Glutamatergic neuron (in vitro differentiated cells): Measurements from ENCODE around the gene HOXA9. TPM values are rescaled to one million over a fixed set of nuclear protein-coding genes. Genes with fewer than 3 reads are reported as not detected.
A peak's percentile ranks its signal among the peaks of the same experiment; 100 is the strongest.

Experiments used
- DNase-seq: peaks from one replicate; pipeline ENCODE4 v3.0.0; 2022
- H3K27ac Mint-ChIP-seq: one replicate; pipeline ENCODE4 v1.8.0; 2020; ENCODE audit warnings: mild to moderate bottlenecking, mixed read lengths, inconsistent platforms; ENCODE audit not compliant: unreplicated experiment
- H3K27me3 Mint-ChIP-seq: one replicate; pipeline ENCODE4 v1.8.0; 2020; ENCODE audit warnings: mild to moderate bottlenecking, moderate library complexity, mixed read lengths, inconsistent platforms; ENCODE audit not compliant: unreplicated experiment
- H3K36me3 Mint-ChIP-seq: one replicate; pipeline ENCODE4 v1.8.0; 2020; ENCODE audit warnings: mild to moderate bottlenecking, mixed read lengths, inconsistent platforms; ENCODE audit not compliant: unreplicated experiment
- H3K4me1 Mint-ChIP-seq: one replicate; pipeline ENCODE4 v1.8.0; 2020; ENCODE audit warnings: mild to moderate bottlenecking, low read depth, mixed read lengths, inconsistent platforms; ENCODE audit not compliant: unreplicated experiment
- H3K4me3 Mint-ChIP-seq: one replicate; pipeline ENCODE4 v1.8.0; 2020; ENCODE audit warnings: mild to moderate bottlenecking, mixed read lengths, inconsistent platforms; ENCODE audit not compliant: unreplicated experiment
- H3K9me3 Mint-ChIP-seq: one replicate; pipeline ENCODE4 v1.8.0; 2020; ENCODE audit warnings: mild to moderate bottlenecking, moderate library complexity, mixed read lengths, inconsistent platforms; ENCODE audit not compliant: unreplicated experiment
- CTCF ChIP-seq: fragments of 200-600 bp; sonication (generic); IDR thresholded peaks from one replicate; pipeline ENCODE4 v1.5.0; 2021; ENCODE audit not compliant: partially characterized antibody, unreplicated experiment
- total RNA-seq: library from RNA; stranded (reverse); fragmentation: NEBNext Ultra II Directional; extraction: Animal tissue kit (Norgen Biotek cat#: 25700); gene quantifications from one replicate; pipeline ENCODE4 v1.2.1, GENCODE V29; 2021; ENCODE audit not compliant: unreplicated experiment

Gene HOXA9
- total RNA-seq, 1 donor from 2014 or later: not detected

- Mint-ChIP-seq H3K27me3 (peaks cover 56% of the 10 kb centered on the region), H3K4me3 (no peak overlapping the region), H3K27ac (no peak overlapping the region), H3K4me1 (no peaks in the 10 kb centered on the region), H3K9me3 (peaks cover 21% of the 10 kb centered on the region), H3K36me3 (no peaks in the 10 kb centered on the region)
- DNase-seq: peak; percentile 39
- no peak for TF ChIP-seq CTCF
These were observed 17.7 kb upstream of the HOXA9 start for GRCh38 chr7:27182861-27183681.

GRCh38 chr7:27182285-27182841, 17.0 kb upstream of the HOXA9 start:
- no peak overlapping the region for H3K27ac Mint-ChIP-seq
- no peaks in the 10 kb centered on the region for H3K4me1 Mint-ChIP-seq
- no peak for TF ChIP-seq CTCF
- peaks cover 21% of the 10 kb centered on the region for H3K9me3 Mint-ChIP-seq
- H3K4me3 Mint-ChIP-seq: no peak overlapping the region
- DNase-seq: peak; percentile 7
- peaks cover 57% of the 10 kb centered on the region for H3K27me3 Mint-ChIP-seq
- H3K36me3 Mint-ChIP-seq: no peaks in the 10 kb centered on the region

- H3K27ac Mint-ChIP-seq: no peak overlapping the region
- H3K4me3 Mint-ChIP-seq: no peak overlapping the region
- TF ChIP-seq CTCF: no peak
- no peaks in the 10 kb centered on the region for H3K36me3 Mint-ChIP-seq
- no peak for DNase-seq
- peaks cover 54% of the 10 kb centered on the region for H3K27me3 Mint-ChIP-seq
- peaks cover 16% of the 10 kb centered on the region for H3K9me3 Mint-ChIP-seq
- H3K4me1 Mint-ChIP-seq: no peaks in the 10 kb centered on the region
These were observed 16.5 kb upstream of the HOXA9 start for GRCh38 chr7:27181795-27182275.

- no peak for TF ChIP-seq CTCF
- DNase-seq: peak; percentile 7
- no peak overlapping the region for H3K4me3 Mint-ChIP-seq
- H3K27me3 Mint-ChIP-seq: peaks cover 51% of the 10 kb centered on the region
- H3K36me3 Mint-ChIP-seq: no peaks in the 10 kb centered on the region
- no peaks in the 10 kb centered on the region for H3K4me1 Mint-ChIP-seq
- no peak overlapping the region for H3K27ac Mint-ChIP-seq
- peaks cover 15% of the 10 kb centered on the region for H3K9me3 Mint-ChIP-seq
These were observed 15.4 kb upstream of the HOXA9 start for GRCh38 chr7:27180431-27181420.
